ENCODE data around the gene ACTN3.
"Not testable (repeated sequence)": the region's sequence is repeated elsewhere in the genome, so short reads cannot be mapped to it uniquely, and the experiment has no call there.

Gene ACTN3

DNA sequence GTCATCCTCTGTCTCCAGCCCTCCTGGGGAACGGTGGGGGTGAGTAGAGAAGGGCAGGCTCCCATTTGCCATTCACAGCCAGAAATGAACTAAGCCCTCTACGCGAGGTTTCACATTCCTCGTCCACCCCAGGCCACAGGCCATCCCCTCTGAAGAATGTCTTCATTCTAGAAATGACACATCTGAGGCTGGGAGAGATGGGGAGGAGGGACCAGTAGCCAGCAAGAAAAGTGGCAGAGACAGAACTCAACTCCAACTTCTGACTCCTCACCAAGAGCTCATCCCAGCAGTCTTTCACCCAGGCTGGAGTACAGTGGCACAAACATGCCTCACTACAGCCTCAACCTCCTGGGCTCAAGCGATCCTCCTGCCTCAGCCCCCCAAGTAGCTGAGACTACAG lies 18.3 kb downstream of the ACTN3 start:
- DNase-seq (ENCODE audit: low read depth in 2 of 2): no peak

DNA sequence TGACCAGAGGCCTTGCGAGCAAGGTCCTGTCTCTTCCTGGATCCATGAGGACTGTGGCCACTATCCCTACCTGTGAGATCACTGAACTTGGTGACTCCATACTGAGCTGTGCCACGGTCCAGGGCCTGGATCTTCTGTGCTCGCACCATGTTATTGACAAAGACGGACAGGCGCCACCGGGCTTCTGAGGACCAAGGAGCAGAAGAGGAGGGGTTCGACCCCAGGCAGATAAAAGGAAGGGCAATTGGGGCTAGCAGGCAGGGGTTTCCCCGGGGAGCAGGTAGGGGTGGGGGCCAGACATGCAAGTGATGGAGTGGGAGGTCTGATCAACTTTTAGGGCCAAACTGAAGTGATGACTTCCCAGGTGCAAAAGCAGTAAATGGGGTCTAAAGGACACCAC lies 19.5 kb downstream of the ACTN3 start:
- DNase-seq (ENCODE audit: low read depth in 2 of 2): no peak

DNA sequence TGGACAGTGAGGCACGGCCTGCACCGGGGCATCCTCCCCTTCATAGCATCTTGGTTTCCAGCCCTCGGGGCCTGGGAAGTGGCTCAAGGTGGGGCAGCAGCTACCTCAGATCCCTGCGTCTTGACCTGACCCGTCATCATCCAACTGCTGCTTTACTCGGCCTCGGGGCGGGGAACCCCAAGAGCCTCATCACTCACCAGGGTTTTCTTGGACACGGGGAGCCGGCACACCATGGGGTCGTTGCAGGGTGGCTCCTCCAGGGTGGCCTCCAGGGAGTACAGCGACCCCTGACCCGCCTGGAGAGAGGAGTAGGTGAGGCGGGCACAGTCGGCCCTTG lies 21.1 kb downstream of the ACTN3 start:
- DNase-seq (ENCODE audit: low read depth in 2 of 2): no peak

DNA sequence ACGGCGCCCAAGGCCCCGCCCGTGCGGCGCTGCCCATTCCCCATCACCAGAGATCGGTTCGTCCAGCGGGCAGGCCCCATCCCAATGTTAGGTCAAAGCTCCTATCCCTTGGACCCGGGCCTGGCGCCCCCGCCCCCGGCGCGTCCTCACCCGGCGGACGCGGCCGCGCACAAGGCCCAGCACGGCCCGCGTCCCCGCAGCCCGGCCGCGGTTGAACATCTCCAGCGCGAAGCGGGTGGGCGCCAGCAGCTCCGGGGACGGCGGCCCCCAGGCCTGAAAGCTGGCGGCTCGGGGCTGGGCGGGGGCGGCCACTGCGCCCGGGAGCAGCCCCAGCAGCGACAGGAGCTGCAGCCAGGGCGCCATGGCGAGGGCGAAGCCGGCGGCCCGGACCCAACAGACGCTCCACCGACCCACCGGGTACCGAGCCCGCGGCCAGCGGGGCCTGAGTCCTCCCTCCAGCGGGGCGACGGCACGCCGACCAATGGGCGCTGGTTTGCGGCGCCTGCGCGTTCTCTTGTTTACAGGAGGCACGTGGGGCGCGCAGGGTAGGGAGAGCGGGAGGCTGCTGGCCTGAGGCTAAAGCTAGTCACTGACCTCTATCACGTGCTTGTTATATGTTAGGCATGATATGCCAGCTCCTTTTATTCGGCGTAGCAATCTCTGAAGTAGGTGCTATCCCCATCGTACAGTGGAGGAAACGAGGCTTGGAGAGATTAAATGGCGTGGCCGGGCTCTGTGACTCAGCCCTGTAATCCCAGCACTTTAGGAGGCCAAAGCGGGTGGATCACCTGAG lies 21.6 kb downstream of the ACTN3 start, which contains the start of gene CTSF:
CTSF (minus strand) TSS at position 483 of the 793 bp plus-strand sequence; CDS start at position 363, 120 bp downstream.
- DNase-seq (ENCODE audit: low read depth in 2 of 2): peak; percentile 41 to 66

DNA sequence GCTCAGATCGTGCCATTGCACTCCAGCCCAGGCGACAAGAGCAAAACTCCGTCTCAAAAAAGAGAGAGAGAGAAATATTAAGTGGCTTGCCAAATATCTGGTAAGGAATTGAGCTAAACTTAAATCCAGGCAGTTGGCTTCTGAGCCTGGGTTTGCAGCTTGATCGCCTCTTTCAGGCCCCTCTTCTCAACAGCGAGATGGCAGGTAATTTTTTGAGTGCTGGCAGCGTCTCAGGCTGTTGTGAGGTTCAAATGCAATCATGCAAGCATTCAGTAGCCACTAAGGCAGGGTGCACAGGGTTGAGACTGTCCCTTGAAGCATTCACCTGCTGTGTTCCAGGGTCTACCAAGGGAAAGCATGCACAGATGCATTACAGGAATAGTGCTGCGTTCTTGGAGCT lies 22.4 kb downstream of the ACTN3 start:
- no peak for DNase-seq (ENCODE audit: low read depth in 2 of 2)

DNA sequence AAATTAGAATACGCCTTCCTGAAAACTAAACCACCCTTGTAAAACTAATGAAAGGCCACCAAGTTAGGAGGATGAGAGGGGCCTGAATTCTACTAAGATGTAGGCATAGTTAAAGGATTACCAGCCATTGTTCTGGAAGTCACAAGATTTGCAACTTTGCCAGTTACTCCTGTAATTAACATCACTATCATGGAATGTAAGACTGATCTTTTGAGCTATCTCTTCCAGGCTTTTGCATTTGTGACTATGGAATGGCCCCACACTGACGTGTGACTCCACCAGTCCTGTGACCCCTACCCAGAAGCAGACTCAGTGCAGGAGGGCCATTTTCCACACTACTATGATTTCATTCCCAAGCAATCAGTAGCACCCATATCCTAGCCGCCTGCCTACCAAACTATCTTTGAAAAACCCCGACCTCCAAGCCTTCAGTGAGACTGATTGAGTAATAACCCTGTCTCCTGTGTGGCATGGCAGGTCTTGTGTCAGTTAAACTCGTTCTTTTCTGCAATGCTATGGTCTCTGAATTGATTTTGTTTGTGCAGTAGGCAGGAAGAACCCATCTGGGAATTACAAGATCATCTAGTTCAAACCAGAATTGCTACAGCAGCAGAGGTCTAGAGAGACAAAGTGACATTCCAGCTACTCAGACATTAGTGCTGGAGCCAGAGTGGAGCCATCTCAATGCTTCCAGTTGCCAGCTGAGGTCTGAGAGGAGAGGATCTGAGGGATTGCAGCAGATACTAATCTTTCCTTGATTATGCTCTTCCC lies 23.6 kb downstream of the ACTN3 start:
- DNase-seq (ENCODE audit: low read depth in 2 of 2): no peak

DNA sequence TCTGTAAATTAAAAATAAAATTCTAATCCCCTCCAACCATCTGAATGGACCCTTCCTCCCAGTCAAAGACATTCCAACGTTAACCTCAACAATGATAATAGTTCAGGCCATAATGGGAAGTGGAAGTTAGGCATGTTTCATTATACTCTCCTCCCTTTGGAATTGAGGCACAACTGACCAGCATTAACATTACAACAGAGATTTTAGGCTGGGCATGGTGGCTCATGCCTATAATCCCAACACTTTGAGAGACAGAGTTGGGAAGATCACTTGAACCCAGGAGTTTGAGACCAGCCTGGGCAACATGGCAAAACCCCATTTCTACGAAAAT lies 24.1 kb downstream of the ACTN3 start:
- DNase-seq (ENCODE audit: low read depth in 2 of 2): no peak

DNA sequence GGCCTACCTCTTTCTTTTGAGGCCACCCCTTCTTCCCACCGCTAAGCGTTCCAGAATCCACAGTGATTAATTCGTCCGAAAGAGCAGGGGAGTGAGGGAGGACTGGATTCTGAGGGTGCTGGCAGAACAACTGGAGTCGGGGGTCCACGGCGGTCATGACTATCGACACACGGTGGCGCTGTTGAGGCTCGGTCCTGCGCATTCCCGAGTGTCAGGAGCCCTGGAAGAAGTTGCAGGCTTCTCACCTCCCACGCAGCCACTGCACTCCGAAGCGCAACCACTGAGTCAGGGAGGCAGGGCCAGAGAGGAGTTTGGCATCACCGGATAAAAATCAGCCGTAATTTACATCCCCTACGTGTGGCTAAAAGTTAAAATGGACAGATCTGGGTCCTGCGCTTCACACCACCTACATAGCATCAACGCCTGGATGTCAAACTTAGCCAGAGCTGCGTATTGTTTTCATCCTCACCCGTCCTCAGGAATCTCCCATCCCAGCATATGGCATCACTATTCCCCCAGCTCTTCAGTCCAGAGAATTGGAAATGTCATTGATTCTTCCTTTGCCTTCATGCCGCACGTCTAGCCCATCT lies 32.4 kb downstream of the ACTN3 start:
- DNase-seq (ENCODE audit: low read depth in 2 of 2): peak; percentile 77 to 88

DNA sequence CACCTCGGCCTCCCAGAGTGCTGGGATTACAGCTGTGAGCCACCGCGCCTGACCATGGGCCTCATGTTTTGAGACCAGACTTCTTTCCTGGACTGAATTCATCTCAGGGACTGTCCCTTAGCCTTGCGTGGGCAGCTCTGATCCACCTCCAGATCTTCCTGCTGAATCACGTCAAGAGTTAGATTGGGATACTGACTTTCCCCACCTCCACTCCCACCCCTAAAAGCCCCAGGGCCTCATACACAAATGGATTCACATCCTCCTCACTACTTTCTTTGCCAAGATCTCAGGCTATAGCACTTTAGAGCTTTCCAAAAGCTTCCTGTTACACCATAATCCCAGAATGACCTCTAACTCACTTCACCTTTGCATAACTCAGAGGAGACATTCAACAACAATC lies 34.1 kb downstream of the ACTN3 start:
- no peak for DNase-seq (ENCODE audit: low read depth in 2 of 2)

DNA sequence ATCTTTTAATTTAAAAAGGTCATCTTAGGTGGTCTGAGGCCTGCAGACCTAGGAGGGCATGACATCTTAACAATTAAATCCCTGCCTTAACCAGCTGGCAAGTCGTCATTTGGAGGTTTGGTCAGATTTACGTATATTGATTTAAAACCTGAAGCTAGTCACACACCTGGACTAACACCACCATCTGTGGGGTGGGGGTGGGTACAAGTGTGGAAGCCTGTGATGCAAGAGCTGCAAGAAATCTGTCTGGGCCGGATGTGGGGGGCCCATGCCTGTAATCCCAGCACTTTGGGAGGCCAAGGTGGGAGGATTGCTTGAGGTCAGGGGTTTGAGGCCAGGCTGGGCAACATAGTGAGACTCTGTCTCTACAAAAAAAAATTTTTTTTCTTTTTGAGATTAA lies 34.6 kb downstream of the ACTN3 start:
- no peak for DNase-seq (ENCODE audit: low read depth in 2 of 2)

DNA sequence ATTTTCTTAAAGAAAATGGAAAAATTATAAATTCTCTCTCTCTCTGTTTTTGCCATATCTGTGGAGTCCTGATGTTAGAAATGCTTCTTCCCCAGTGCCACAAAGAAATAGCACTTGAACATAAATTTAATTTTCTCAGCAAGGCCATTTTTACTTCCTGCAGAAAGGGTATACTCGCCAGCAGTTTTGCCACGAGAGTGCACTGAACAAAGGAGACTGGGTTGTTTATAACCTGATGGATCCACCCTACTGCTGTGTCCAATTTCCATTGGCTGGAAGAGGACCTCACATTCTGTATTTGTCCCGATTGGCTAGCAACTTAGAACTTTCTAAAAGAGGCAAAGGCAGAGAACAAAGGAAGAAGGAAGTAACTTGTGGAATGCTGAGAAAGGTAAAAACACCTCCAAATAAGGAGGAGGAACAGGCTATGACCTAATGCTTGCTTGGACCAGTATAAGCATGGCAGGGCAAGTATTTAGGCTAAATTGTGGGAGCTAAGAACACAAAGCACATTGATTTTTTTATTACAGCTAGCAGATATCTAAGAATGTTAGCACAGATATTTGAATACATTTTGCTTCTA lies 36.0 kb downstream of the ACTN3 start:
- not testable (repeated sequence) for DNase-seq (ENCODE audit: low read depth in 2 of 2)

DNA sequence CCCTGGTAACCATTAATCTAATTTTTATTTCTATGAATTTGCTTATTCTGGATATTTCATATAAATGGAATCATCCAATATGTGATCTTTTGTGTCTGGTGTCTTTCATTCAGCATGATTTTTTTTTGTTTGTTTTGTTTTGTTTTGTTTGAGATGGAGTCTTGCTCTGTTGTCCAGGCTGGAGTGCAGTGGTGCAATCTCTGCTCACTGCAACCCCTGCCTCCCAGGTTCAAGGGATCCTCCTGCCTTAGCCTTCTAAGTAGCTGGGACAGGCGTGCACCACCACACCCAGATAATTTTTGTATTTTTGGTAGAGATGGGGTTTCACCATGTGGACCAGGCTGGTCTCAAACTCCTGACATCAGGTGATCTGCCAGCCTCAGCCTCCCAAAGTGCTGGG lies 38.7 kb downstream of the ACTN3 start:
- not testable (repeated sequence) for DNase-seq (ENCODE audit: low read depth in 2 of 2)

DNA sequence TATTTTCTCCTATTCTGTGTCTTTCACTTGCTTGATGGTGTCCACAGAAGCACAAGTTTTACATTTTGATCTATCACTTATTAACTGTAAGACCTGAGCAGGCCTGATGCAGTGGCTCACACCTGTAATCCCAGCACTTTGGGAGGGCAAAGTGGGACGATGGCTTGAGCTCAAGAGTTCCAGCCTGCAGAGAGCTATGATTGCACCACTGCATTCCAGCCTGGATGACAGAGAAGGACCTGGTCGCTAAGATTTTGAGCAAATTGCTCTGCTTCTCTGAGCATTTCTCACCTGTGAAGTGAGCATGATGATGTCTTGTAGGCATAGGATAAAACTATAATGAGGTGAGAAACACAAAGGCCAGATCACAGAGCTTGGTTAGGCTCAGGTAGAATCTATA lies 39.4 kb downstream of the ACTN3 start:
- DNase-seq (ENCODE audit: low read depth in 2 of 2): no peak

DNA sequence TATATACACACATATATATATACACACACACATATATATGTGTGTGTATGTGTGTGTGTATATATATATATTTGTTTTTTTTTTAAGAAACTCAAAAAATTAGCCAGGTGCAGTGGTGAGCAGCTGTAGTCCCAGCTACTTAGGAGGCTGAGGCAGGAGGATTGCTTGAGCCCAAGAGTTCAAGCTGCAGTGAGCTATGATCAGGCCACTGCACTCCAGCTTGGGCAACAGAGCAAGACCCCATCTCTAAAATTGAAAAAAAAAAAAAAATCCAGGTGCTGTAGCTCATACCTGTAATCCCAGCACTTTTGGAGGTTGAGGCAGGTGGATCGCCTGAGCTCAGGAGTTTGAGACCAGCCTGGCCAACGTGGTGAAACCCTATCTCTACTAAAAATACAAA lies 42.6 kb downstream of the ACTN3 start:
- DNase-seq (ENCODE audit: low read depth in 2 of 2): not testable (repeated sequence)

DNA sequence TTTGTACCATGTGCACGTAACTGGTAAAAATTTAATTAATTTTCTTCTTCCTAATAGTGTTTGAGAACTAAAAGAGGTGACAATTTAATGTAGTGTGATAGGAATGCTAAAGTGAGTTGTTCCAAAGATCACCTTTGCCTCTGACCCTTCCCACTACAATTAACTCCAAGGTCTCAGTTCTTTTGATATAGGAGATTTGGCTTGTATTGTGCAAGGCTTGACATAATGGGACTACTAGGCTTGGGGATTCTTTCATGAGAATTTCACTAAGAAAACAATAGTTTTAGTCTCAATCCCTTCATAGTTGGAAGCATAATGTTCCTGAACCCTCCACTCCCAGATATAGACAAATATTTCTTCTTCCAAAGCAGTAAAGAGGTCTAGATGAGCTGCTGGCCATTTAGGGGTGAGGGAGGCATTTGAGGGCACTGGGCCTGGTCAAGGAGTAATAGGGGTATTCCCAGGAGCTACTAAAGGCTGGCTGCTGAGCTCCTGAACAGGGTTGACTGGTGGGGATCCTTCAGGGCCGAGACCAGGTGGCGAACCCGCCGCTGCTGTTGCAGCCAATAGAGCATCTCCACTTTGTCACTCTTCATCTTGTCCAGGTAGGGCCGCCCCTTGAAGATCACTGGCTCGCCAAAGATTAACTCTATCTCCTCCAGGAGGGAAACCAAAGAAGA lies 43.4 kb downstream of the ACTN3 start:
- DNase-seq (ENCODE audit: low read depth in 2 of 2): no peak

DNA sequence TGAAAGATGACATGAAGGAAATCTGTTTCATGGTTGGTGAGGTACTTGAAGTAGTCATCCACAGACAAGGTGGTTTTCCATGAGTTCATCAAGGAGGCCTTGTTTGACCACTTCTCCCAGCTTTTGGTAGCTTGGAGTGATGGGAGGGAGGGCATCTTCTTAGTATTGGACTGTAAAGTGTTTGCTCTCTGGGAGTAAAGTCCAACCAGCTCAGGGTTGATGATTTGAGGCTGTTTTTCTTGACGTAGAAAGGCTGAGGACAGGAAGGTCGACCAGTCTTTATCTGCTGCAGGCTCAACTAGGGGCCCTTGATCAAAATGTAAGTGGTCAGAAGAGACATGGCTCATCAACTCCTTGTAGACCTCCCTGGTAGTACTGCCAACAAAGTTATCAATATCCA lies 44.5 kb downstream of the ACTN3 start:
- no peak for DNase-seq (ENCODE audit: low read depth in 2 of 2)

DNA sequence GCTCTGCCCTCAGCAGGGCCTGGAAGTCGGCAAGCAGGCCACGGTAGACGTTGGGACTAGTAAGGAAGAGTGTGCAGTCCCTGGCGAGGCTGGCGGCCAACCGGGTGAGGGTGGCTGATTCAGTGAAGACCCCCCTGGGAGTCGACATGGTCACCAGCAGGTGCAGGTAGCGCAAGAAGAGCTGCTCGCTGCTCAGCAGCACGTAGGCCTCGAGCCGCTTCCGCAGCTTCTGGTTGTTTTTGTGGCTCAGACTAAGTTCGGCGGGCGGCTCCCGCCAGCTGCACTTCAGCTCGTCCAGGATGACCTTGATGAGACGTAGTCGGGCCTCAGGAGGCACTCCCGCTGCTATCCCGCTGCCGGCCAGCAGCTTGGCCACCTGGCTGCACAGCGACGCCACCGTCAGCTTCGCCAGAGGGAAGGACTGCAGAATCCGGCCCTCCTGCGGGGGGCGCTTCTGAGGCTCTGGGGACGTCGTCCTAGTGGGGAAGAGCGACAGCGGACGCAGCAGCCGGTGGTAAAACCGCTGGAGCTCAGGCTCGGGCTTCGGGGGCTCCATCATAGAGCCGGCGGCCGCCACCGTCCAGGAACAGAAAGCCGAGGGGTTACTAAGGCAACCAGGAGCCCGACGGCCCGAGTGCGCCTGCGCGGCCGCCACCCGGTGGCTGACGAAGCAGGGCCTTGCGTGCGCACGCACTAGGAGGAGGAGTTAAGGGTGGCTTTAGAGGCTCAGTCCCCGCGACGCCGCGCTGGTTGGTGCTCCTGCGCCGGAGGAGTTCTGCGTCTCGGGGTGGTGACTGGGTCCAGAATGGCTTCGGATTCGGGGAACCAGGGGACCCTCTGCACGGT lies 46.0 kb downstream of the ACTN3 start, which contains the start of the genes CCDC87 and CCS:
CCDC87 (minus strand) TSS at position 607 of the 846 bp plus-strand sequence; CDS start at position 559, 48 bp downstream.
CCS (plus strand) TSS at position 729 of the 846 bp plus-strand sequence; CDS start at position 806, 77 bp downstream.
- peak; percentile 94 to 98 for DNase-seq (ENCODE audit: low read depth in 2 of 2)

DNA sequence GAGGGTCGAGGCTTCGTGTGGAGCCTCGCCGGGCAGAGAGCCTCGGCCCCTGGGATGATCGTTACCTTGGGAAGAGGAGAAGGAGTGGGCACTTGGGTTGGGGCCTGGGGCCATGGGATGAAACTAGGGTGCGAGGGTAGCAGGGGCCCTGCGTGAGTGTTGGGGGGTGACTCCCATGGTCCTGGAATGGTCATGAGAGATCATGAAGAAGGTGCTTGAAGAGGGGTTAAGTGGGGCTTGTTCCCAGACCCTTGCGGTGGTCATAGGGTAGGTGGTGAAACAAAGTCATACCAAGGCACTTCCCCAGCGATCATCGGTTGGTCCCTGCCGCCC lies 46.6 kb downstream of the ACTN3 start:
- DNase-seq (ENCODE audit: low read depth in 2 of 2): no peak

DNA sequence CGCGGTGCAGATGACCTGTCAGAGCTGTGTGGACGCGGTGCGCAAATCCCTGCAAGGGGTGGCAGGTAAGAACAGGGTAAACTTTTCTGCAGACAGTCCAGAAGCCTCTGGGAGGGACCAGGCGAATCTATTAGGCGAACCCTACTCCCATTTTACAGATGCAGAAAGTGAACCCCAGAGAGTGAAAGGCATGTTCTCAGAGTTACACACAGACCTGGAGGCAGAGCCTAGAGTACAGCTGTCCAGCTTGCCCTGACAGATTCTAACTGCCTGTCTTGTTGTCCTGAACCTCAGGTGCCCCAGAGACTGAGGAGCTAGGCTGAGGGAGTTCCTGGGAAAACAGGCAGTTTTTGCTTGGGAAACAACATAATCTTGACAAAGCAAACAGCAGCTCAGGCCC lies 46.9 kb downstream of the ACTN3 start:
- no peak for DNase-seq (ENCODE audit: low read depth in 2 of 2)

DNA sequence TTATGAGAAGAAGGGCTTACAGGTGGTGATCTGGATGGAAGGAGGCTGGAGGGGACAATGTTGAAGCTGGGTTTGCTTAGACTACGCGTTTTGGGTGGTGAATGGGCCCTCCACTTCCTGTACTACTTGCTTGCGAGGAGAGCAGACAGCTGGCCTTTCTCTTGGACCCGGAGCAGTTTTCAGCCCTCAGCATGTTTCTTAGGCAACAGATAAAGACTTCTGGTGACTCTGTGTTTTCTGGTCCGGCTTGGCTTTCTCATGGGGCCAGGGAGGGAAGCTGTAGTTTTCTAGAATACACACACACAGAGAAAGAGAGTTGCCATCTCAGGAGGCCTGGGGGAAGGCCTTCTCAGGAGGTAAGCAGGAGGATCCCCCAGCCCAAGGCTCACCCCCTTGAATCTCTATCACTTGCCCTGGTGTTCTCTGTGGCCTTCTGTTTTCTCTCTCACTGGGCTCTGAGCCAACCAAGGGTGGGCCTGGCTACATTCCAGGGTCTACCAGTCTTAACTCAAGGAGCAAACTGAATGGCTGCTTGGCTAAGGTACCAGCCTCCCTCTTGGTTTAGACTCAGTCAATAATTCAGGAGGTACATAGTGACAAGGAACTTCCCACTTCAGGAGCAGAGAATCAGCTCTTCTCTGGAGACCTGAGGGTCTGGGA lies 48.7 kb downstream of the ACTN3 start:
- no peak for DNase-seq (ENCODE audit: low read depth in 2 of 2)
